SU-DHL-6 (cell line): ENCODE measurements around the gene GSK3B.

Source experiments
- H2AFZ ChIP-seq: fragments of 200-600 bp; sonication (generic); 2 replicates; pipeline ENCODE4 v1.6.1; 2014; ENCODE audit warnings: low read depth, mild to moderate bottlenecking, moderate library complexity, mixed read lengths, antibody characterized with exemption, low read length; ENCODE audit not compliant: severe bottlenecking
- H3F3A ChIP-seq: fragments of 200-600 bp; shearing (Covaris generic); 2 replicates; pipeline ENCODE4 v1.6.0; 2016; ENCODE audit warnings: antibody characterized with exemption, mild to moderate bottlenecking; ENCODE audit not compliant: insufficient read depth
- H3K27ac ChIP-seq: fragments of 200-600 bp; sonication (generic); 2 replicates; pipeline ENCODE4 v1.5.1; 2016; ENCODE audit warnings: low read depth, mild to moderate bottlenecking, low read length, moderate library complexity, mixed read lengths
- H3K27me3 ChIP-seq: fragments of 200-600 bp; sonication (generic), shearing (Covaris generic); 2 replicates; pipeline ENCODE4 v1.6.0; 2014; ENCODE audit warnings: mild to moderate bottlenecking, low read length
- H3K36me3 ChIP-seq: fragments of 200-600 bp; sonication (generic); 2 replicates; pipeline ENCODE4 v1.6.1; 2014; ENCODE audit warnings: mild to moderate bottlenecking, low read length, mixed read lengths
- H3K4me2 ChIP-seq: fragments of 300-600, 200-600 bp; shearing (Covaris generic), sonication (generic); 2 replicates; pipeline ENCODE4 v1.6.0; 2014; ENCODE audit warnings: low read length, low read depth, mild to moderate bottlenecking; ENCODE audit not compliant: poor library complexity, severe bottlenecking
- H3K4me3 ChIP-seq: fragments of 200-600 bp; sonication (generic); 2 replicates; pipeline ENCODE4 v1.5.1; 2014; ENCODE audit warnings: antibody characterized with exemption, low read length, mild to moderate bottlenecking, mixed read lengths; ENCODE audit not compliant: insufficient read depth, poor library complexity, severe bottlenecking
- H3K79me2 ChIP-seq: fragments of 200-600 bp; sonication (generic); 2 replicates; pipeline ENCODE4 v1.6.1; 2014; ENCODE audit warnings: mild to moderate bottlenecking, low read length, moderate library complexity; ENCODE audit not compliant: insufficient read depth
- H3K9ac ChIP-seq: fragments of 200-600 bp; sonication (generic); 2 replicates; pipeline ENCODE4 v1.7.0; 2014; ENCODE audit warnings: mild to moderate bottlenecking, low read length
- H3K9me2 ChIP-seq: fragments of 200-600 bp; sonication (generic); replicated peaks from 2 replicates; pipeline ENCODE4 v1.6.1; 2014; ENCODE audit warnings: low read length; ENCODE audit not compliant: insufficient read depth
- H3K9me3 ChIP-seq: fragments of 200-600 bp; sonication (generic); 2 replicates; pipeline ENCODE4 v1.6.1; 2014; ENCODE audit warnings: low read length, mixed read lengths; ENCODE audit not compliant: insufficient read depth
- H4K20me1 ChIP-seq: fragments of 200-600 bp; sonication (generic); 2 replicates; pipeline ENCODE4 v1.6.1; 2014; ENCODE audit warnings: low read depth, mild to moderate bottlenecking, antibody characterized with exemption, low read length, moderate library complexity, mixed read lengths
- EZH2phosphoT487 ChIP-seq: fragments of 200-600 bp; sonication (generic), shearing (Covaris generic); conservative IDR thresholded peaks from 2 replicates; pipeline ENCODE4 v1.6.1; 2018; ENCODE audit warnings: mild to moderate bottlenecking, antibody characterized with exemption, low read length, moderate library complexity, mixed read lengths
- TF ChIP-seq, protein P1 (sequence below): fragments of 200-600 bp; sonication (generic); IDR thresholded peaks from one replicate; pipeline ENCODE4 v1.5.1; 2017; ENCODE audit warnings: antibody characterized with exemption, mild to moderate bottlenecking, low read length, moderate library complexity; ENCODE audit not compliant: insufficient read depth, poor library complexity, severe bottlenecking

Gene GSK3B

DNA sequence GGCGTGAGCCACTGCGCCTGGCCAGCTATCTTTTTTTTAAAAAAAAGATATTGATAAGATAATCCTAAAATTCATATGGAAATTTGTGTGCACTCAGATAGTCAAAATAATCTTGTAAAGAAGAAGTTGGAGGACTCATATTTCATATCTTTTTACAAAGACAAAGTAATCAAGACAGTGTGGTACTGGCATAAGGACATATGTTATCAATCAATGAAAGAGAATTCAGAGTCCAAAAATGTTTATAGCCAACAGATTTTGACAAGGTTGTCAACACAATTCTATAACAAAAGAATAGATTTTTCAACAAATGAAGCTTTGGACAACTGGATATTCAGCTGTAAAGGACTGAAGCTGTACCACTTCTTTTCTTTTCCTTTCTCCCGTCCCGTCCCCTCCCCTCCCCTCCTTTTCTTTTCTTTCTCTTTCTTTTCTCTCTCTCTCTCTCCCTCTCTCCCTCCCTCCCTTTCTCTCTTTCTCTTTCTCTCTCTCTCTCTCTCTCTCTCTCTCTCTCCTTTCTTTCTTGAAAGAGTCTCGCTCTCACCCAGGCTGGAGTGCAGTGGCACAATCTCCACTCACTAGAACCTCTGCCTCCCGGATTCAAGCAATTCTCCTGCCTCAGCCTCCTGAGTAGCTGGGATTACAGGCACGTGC lies 126.8 kb downstream of the GSK3B start:
- Histone ChIP-seq H3K9me2 (no peaks in the 10 kb centered on the region), H3K79me2 (peaks cover 79% of the 10 kb centered on the region), H4K20me1 (0 out of 2 replicates have a peak, but pooled peaks cover 5% of the 10 kb centered on the region), H2AFZ (no peak overlapping the region), H3K4me3 (no peak overlapping the region), H3K4me2 (no peak overlapping the region), H3K36me3 (no peaks in the 10 kb centered on the region), H3K9me3 (no peaks in the 10 kb centered on the region), H3K27me3 (no peaks in the 10 kb centered on the region), H3K27ac (no peak overlapping the region), H3F3A (peaks cover 6% of the 10 kb centered on the region; the same call in 1 of the 2 replicates), H3K9ac (no peak overlapping the region)
- TF ChIP-seq, protein P1, sequence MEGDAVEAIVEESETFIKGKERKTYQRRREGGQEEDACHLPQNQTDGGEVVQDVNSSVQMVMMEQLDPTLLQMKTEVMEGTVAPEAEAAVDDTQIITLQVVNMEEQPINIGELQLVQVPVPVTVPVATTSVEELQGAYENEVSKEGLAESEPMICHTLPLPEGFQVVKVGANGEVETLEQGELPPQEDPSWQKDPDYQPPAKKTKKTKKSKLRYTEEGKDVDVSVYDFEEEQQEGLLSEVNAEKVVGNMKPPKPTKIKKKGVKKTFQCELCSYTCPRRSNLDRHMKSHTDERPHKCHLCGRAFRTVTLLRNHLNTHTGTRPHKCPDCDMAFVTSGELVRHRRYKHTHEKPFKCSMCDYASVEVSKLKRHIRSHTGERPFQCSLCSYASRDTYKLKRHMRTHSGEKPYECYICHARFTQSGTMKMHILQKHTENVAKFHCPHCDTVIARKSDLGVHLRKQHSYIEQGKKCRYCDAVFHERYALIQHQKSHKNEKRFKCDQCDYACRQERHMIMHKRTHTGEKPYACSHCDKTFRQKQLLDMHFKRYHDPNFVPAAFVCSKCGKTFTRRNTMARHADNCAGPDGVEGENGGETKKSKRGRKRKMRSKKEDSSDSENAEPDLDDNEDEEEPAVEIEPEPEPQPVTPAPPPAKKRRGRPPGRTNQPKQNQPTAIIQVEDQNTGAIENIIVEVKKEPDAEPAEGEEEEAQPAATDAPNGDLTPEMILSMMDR = no peak
- TF ChIP-seq EZH2phosphoT487 = no peak

- Histone ChIP-seq H3F3A (no peaks in the 10 kb centered on the region), H3K9me3 (no peaks in the 10 kb centered on the region), H3K4me2 (no peak overlapping the region), H2AFZ (no peak overlapping the region), H3K9me2 (no peaks in the 10 kb centered on the region), H3K27me3 (no peaks in the 10 kb centered on the region), H3K36me3 (no peaks in the 10 kb centered on the region), H3K27ac (no peak overlapping the region), H3K4me3 (no peak overlapping the region), H3K9ac (no peak overlapping the region), H4K20me1 (0 out of 2 replicates have a peak, but pooled peaks cover 5% of the 10 kb centered on the region), H3K79me2 (peaks cover 85% of the 10 kb centered on the region)
- no peak for TF ChIP-seq EZH2phosphoT487
- TF ChIP-seq, protein P1 = no peak
These were observed 128.6 kb downstream of the GSK3B start for GRCh38 chr3:119965692-119966091.

- Histone ChIP-seq H3K4me3 (no peak overlapping the region), H3K27me3 (no peaks in the 10 kb centered on the region), H3F3A (no peaks in the 10 kb centered on the region), H3K79me2 (peaks cover 82% of the 10 kb centered on the region), H3K9me2 (no peaks in the 10 kb centered on the region), H3K9me3 (no peaks in the 10 kb centered on the region), H2AFZ (no peak overlapping the region), H3K36me3 (no peaks in the 10 kb centered on the region), H3K4me2 (no peak overlapping the region), H3K9ac (no peak overlapping the region), H4K20me1 (no peaks in the 10 kb centered on the region), H3K27ac (no peak overlapping the region)
- TF ChIP-seq EZH2phosphoT487 = no peak
- TF ChIP-seq, protein P1 = no peak
These were observed 130.0 kb downstream of the GSK3B start for GRCh38 chr3:119964294-119964693.
